ENCODE measurements around the gene ABHD6.
A peak's percentile ranks its signal among the peaks of the same experiment; 100 is the strongest.

Gene ABHD6, protein sequence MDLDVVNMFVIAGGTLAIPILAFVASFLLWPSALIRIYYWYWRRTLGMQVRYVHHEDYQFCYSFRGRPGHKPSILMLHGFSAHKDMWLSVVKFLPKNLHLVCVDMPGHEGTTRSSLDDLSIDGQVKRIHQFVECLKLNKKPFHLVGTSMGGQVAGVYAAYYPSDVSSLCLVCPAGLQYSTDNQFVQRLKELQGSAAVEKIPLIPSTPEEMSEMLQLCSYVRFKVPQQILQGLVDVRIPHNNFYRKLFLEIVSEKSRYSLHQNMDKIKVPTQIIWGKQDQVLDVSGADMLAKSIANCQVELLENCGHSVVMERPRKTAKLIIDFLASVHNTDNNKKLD

GRCh38 chr3:58237238-58237940 is at the start of gene ABHD6:
Gene ABHD6 (plus strand): TSS chr3:58237792. CDS start chr3:58256587, 18,795 bp downstream.
- TF ChIP-seq, protein P1, sequence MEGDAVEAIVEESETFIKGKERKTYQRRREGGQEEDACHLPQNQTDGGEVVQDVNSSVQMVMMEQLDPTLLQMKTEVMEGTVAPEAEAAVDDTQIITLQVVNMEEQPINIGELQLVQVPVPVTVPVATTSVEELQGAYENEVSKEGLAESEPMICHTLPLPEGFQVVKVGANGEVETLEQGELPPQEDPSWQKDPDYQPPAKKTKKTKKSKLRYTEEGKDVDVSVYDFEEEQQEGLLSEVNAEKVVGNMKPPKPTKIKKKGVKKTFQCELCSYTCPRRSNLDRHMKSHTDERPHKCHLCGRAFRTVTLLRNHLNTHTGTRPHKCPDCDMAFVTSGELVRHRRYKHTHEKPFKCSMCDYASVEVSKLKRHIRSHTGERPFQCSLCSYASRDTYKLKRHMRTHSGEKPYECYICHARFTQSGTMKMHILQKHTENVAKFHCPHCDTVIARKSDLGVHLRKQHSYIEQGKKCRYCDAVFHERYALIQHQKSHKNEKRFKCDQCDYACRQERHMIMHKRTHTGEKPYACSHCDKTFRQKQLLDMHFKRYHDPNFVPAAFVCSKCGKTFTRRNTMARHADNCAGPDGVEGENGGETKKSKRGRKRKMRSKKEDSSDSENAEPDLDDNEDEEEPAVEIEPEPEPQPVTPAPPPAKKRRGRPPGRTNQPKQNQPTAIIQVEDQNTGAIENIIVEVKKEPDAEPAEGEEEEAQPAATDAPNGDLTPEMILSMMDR (IDR thresholded peaks at IDR 0.05; ENCODE audit: insufficient read depth, low read depth, low read length, missing control alignments): no peak
- peak within 1 kb of the TSS; percentile 81 for H3K4me3 ChIP-seq (ENCODE audit: low read length)
- peak; percentile 73 for DNase-seq (ENCODE audit: low read depth)

DNA sequence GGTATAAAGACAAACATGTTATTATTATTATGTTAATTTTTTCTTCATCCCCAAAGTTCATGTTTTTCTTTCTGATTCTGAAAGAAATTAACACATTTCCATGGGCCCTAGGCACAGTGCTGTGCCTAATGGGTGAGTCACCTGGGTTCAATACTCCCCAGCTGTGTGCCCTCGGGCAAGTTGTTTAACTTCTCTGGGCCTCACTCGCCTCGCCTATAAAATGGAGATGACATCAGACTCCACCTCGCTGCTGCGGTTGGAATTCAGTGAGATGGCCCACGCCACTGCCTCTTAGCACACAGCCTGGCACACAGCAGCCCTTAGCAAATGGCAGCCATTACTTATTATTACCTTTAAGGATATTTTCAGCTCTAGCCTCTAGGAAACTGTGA is 49.4 kb upstream of the ABHD6 start:
- TF ChIP-seq, protein P1 (IDR thresholded peaks at IDR 0.05; ENCODE audit: insufficient read depth, low read depth, low read length, missing control alignments): no peak
- H3K4me3 ChIP-seq (ENCODE audit: low read length): no peak overlapping the region
- peak; percentile 91 for DNase-seq (ENCODE audit: low read depth)

GRCh38 chr3:58188921-58189451 is 48.6 kb upstream of the ABHD6 start:
- no peak for DNase-seq (ENCODE audit: low read depth)
- TF ChIP-seq, protein P1 (IDR thresholded peaks at IDR 0.05; ENCODE audit: insufficient read depth, low read depth, low read length, missing control alignments): no peak
- no peak overlapping the region for H3K4me3 ChIP-seq (ENCODE audit: low read length)

- DNase-seq (ENCODE audit: low read depth): no peak
- TF ChIP-seq, protein P1 (IDR thresholded peaks at IDR 0.05; ENCODE audit: insufficient read depth, low read depth, low read length, missing control alignments): no peak
- H3K4me3 ChIP-seq (ENCODE audit: low read length): no peak overlapping the region
Observed at GRCh38 chr3:58189691-58190090, 47.9 kb upstream of the ABHD6 start.

DNA sequence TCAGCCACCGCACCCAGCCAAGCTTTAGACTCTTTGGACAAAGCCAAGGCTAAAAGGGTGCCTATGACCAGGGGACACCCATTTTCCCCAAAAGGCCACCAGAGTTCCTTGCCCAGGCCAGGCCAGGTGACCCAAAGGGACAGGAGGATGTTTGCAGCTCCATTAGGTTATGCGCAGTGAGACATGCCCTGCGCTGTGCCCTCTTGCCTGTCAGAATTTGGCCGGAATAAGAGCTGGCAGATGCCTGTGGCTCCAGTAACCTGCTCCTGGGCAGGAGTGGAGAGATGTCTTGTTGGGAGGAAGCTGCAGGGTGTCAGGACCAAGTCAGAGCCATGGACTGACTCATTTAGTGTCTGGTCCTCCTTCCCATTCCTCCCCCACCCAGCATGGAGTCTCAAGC is 47.3 kb upstream of the ABHD6 start:
- DNase-seq (ENCODE audit: low read depth): no peak
- H3K4me3 ChIP-seq (ENCODE audit: low read length): no peak overlapping the region
- TF ChIP-seq, protein P1 (IDR thresholded peaks at IDR 0.05; ENCODE audit: insufficient read depth, low read depth, low read length, missing control alignments): no peak

DNA sequence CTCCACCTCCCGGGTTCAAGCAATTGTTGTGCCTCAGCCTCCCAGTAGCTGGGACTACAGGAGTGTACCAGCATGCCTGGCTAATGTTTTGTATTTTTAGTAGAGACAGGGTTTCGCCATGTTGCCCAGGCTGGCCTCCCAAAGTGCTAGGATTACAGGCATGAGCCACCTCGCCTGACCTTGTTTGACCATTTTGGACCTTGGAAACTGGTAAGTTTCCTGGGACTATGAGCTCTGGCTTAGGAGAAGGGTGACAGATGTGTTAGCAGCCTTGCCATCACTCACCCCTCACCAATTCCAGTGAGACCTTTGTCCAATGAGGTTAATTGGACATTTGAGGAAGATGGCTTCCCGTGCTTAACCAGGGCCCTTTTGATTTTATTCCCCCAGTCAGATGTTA is 46.7 kb upstream of the ABHD6 start:
- H3K4me3 ChIP-seq (ENCODE audit: low read length): no peak overlapping the region
- DNase-seq (ENCODE audit: low read depth): no peak
- TF ChIP-seq, protein P1 (IDR thresholded peaks at IDR 0.05; ENCODE audit: insufficient read depth, low read depth, low read length, missing control alignments): no peak

Measured in epithelial cell of esophagus (primary cell).